ENCODE results near the gene COX4I2.

DNA sequence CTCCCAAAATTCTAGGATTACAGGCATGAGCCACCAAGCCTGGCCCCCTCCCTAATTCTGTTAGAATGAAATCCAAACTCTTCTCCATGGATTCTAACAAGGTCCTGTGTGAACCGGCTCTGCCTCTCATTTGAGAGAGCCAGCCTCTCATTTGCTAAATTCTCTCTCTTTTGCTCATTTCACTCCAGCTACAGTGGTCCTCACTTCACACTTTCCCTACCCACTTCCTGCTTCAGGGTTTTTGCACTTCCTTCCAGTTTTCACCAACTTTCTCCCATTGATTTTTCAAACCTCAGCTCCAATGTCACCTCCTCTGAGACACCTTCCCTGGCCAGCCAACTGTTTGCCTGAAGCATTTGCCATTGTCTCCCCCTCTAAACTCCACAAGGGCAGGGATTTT lies 5.1 kb downstream of the COX4I2 start:
- TF ChIP-seq, protein P1, sequence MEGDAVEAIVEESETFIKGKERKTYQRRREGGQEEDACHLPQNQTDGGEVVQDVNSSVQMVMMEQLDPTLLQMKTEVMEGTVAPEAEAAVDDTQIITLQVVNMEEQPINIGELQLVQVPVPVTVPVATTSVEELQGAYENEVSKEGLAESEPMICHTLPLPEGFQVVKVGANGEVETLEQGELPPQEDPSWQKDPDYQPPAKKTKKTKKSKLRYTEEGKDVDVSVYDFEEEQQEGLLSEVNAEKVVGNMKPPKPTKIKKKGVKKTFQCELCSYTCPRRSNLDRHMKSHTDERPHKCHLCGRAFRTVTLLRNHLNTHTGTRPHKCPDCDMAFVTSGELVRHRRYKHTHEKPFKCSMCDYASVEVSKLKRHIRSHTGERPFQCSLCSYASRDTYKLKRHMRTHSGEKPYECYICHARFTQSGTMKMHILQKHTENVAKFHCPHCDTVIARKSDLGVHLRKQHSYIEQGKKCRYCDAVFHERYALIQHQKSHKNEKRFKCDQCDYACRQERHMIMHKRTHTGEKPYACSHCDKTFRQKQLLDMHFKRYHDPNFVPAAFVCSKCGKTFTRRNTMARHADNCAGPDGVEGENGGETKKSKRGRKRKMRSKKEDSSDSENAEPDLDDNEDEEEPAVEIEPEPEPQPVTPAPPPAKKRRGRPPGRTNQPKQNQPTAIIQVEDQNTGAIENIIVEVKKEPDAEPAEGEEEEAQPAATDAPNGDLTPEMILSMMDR (IDR thresholded peaks at IDR 0.05; ENCODE audit: low read depth, low read length, poor library complexity, severe bottlenecking), result no peak
- no peak for TF ChIP-seq EZH2phosphoT487 (IDR thresholded peaks at IDR 0.05; ENCODE audit: borderline replicate concordance, low read length)
